GM06990 (cell line): ENCODE measurements around the gene EML6.

Experiments used
- DNase-seq: peaks from one replicate; pipeline ENCODE4 v3.0.0-alpha.2; 2011; ENCODE audit not compliant: insufficient read length; ENCODE audit errors: extremely low read depth
- H3K27me3 ChIP-seq: replicated peaks from 2 replicates; pipeline ENCODE4 v1.6.0; 2011; ENCODE audit warnings: low read length; ENCODE audit not compliant: control insufficient read depth, insufficient read depth
- H3K36me3 ChIP-seq: 2 replicates; pipeline ENCODE4 v1.5.1; 2011; ENCODE audit warnings: low read length; ENCODE audit not compliant: control insufficient read depth, insufficient read depth
- H3K4me3 ChIP-seq: replicated peaks from 2 replicates; pipeline ENCODE4 v1.5.1; 2011; ENCODE audit warnings: low read depth, mild to moderate bottlenecking, control low read depth, low read length
- TF ChIP-seq, protein P1 (sequence below): IDR thresholded peaks from 2 replicates; pipeline ENCODE4 v1.5.1; 2011; ENCODE audit warnings: low read length, control low read depth, mild to moderate bottlenecking, inconsistent platforms; ENCODE audit not compliant: insufficient read depth, poor library complexity, severe bottlenecking

Gene EML6

DNA sequence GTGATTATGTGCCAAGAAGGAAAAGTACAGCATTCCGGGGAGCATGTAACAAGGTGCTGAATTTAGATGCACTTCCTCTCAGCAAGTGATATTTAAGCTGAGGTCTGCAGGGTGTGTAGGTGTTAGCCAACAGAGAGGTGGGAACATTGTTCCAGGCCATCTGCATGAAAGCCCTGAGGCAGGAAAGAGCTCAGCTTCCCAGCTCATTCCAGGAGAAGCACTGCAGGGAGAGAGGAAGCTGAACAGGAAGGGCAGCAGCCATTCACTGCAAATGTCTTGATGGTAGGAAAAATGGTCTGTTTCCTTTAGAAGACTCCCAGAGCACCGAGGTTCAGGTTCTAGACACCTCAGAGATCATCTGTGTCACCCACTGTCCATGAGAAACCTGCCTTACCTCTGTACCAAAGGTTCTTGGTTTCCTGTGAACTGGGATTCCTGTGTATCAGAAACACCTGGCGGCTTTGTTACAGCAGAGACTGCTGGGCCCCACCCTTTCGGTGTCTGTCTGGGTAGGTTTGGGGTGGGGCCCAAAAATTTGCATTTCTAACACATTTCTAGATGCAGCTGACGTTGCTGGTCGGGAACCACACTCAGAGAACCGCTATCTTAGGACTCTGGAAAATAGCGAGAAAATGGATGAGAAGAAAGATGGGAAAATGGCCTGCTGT is 242.8 kb downstream of the EML6 start:
- H3K36me3 ChIP-seq = no peaks in the 10 kb centered on the region; the same call in none of the 2 replicates
- DNase-seq = no peak
- TF ChIP-seq, protein P1, sequence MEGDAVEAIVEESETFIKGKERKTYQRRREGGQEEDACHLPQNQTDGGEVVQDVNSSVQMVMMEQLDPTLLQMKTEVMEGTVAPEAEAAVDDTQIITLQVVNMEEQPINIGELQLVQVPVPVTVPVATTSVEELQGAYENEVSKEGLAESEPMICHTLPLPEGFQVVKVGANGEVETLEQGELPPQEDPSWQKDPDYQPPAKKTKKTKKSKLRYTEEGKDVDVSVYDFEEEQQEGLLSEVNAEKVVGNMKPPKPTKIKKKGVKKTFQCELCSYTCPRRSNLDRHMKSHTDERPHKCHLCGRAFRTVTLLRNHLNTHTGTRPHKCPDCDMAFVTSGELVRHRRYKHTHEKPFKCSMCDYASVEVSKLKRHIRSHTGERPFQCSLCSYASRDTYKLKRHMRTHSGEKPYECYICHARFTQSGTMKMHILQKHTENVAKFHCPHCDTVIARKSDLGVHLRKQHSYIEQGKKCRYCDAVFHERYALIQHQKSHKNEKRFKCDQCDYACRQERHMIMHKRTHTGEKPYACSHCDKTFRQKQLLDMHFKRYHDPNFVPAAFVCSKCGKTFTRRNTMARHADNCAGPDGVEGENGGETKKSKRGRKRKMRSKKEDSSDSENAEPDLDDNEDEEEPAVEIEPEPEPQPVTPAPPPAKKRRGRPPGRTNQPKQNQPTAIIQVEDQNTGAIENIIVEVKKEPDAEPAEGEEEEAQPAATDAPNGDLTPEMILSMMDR = no peak

DNA sequence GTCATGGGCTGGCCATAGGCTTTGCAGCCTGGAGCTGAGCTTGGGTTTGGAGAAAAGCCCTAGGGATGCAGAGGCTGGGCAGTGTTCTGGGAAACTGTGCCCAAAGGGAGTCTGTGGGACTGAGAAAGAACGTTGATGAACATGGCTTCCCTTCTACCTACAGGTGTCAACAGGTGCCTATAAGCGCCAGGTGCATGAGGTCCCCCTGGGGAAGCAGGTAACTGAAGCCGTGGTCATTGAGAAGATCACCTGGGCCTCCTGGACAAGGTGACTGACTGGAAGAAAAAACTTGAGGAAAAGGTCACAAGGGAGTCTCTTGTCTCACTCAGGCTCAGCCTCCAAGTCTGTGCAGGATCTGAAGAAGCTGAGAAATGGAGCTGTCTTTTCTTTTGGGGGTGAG is 243.4 kb downstream of the EML6 start:
- Histone ChIP-seq H3K4me3 (no peak overlapping the region), H3K27me3 (no peaks in the 10 kb centered on the region), H3K36me3 (no peaks in the 10 kb centered on the region; the same call in none of the 2 replicates)
- TF ChIP-seq, protein P1 = no peak
- DNase-seq = no peak

More for the DNA sequence above, 242.8 kb downstream of the EML6 start:
- H3K4me3 ChIP-seq = no peak overlapping the region
- no peaks in the 10 kb centered on the region for H3K27me3 ChIP-seq

DNA sequence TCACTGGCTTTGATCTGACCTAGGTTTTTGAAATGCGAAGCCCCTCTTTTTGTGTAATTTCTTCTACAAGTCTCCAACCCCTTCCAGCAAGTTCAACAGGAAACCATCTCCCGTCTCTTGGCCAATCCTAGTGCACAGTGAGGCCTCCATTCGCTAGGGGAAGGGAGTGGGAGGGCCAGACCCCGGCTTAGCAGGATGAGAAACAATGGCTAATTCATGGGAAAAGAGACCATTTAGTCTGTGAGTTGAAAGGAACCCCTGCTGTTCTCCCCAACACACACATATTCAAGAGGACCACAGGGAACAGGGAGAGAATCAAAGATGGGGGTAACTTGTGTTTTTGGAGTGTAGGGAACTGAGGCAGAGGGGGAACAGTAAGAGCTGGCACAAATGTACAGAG is 243.8 kb downstream of the EML6 start:
- no peaks in the 10 kb centered on the region; the same call in none of the 2 replicates for H3K36me3 ChIP-seq
- no peaks in the 10 kb centered on the region for H3K27me3 ChIP-seq
- no peak for DNase-seq
- TF ChIP-seq, protein P1 = no peak
- no peak overlapping the region for H3K4me3 ChIP-seq

DNA sequence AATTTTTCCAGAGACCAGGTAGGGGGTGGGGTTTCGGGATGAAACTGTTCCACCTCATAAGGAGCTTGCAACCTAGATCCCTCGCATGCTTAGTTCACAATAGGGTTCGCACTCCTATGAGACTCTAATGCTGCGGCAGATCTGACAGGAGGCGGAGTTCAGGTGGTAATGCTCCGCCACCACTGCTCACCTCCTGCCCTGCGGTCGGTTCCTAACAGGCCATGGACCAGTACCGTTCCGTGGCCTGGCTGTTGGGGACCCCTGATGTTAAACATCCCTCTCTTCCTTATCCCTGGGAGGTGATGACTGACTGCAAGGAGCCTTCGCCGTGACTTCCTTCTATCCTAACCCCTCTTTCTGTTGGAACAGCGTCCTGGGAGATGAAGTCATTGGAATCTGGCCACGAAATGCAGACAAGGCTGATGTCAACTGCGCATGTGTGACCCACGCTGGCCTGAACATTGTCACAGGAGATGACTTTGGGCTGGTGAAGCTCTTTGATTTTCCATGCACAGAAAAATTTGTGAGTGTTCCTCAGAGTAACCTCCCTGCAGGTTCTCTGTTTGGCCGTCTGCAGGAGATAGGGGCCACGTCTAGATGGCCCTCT is 244.4 kb downstream of the EML6 start:
- TF ChIP-seq, protein P1 = no peak
- no peaks in the 10 kb centered on the region; the same call in none of the 2 replicates for H3K36me3 ChIP-seq
- no peaks in the 10 kb centered on the region for H3K27me3 ChIP-seq
- no peak overlapping the region for H3K4me3 ChIP-seq
- no peak for DNase-seq

DNA sequence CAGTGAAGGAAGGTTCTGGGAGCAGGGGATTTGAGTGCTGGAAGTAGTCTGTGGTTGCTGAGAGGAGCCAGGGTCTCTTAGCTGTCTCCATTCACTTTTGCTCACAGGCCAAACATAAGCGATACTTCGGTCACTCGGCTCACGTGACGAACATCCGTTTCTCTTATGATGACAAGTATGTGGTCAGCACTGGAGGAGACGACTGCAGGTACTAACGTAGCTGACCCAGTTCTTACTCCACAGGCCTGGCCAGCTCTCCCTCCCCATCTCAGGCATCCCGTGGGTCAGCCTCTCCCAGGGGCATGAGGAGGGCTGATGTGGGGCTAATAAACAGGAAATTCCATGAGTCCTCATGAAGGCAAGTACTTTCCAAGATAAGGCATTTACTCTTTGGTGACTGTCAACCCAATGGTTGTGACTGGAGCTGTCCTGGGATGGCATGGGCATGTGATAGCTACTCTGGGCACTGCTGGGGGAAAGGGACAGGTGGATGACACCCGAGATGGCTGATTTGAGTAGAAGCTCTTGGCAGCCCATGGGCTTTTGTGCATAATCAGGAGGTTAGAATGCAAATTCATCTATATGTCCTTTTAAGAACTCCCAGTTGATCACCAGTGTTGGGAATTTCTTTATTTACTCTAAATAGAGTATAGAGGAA is 245.2 kb downstream of the EML6 start:
- DNase-seq = no peak
- Histone ChIP-seq H3K4me3 (no peak overlapping the region), H3K27me3 (no peaks in the 10 kb centered on the region), H3K36me3 (no peaks in the 10 kb centered on the region; the same call in none of the 2 replicates)
- TF ChIP-seq, protein P1 = no peak
